Panc1 (cell line): Measurements from ENCODE around the gene NPNT.

Source experiments
- TF ChIP-seq, protein P1 (sequence below): fragments of 450-650 bp; IDR thresholded peaks from 2 replicates; pipeline ENCODE4 v1.5.1; 2017; ENCODE audit warnings: mild to moderate bottlenecking
- TF ChIP-seq, protein P2 (sequence below), 2 experiments: IDR thresholded peaks; 2 replicates each; pipeline ENCODE4 v1.6.1; 2011 to 2012; ENCODE audit warnings: low read depth in 2 of 2, control low read depth in 1 of 2, low read length in 1 of 2, mild to moderate bottlenecking in 1 of 2, moderate library complexity in 1 of 2; ENCODE audit not compliant: insufficient read depth in 1 of 2

DNA sequence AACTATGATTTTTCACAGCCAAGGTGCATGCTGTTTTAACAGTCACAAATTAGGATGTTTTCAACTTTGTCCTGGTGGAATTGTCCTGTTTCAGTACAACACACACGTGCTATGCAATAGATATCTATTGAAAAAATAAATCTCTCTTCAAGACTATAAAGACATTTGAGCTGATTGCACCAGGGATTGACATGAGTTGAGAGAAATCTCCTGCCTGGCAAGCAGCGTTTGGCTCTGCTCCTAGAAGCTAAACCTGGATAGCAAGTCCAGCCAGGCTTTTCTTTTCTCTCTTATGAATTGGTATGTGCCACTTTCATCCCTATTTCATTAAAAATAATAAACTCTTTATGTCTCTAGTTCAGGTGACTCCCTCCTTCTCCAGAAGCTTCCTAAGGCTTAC lies 16.6 kb upstream of the NPNT start:
- TF ChIP-seq, protein P1, sequence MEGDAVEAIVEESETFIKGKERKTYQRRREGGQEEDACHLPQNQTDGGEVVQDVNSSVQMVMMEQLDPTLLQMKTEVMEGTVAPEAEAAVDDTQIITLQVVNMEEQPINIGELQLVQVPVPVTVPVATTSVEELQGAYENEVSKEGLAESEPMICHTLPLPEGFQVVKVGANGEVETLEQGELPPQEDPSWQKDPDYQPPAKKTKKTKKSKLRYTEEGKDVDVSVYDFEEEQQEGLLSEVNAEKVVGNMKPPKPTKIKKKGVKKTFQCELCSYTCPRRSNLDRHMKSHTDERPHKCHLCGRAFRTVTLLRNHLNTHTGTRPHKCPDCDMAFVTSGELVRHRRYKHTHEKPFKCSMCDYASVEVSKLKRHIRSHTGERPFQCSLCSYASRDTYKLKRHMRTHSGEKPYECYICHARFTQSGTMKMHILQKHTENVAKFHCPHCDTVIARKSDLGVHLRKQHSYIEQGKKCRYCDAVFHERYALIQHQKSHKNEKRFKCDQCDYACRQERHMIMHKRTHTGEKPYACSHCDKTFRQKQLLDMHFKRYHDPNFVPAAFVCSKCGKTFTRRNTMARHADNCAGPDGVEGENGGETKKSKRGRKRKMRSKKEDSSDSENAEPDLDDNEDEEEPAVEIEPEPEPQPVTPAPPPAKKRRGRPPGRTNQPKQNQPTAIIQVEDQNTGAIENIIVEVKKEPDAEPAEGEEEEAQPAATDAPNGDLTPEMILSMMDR: no peak
- TF ChIP-seq, protein P2, sequence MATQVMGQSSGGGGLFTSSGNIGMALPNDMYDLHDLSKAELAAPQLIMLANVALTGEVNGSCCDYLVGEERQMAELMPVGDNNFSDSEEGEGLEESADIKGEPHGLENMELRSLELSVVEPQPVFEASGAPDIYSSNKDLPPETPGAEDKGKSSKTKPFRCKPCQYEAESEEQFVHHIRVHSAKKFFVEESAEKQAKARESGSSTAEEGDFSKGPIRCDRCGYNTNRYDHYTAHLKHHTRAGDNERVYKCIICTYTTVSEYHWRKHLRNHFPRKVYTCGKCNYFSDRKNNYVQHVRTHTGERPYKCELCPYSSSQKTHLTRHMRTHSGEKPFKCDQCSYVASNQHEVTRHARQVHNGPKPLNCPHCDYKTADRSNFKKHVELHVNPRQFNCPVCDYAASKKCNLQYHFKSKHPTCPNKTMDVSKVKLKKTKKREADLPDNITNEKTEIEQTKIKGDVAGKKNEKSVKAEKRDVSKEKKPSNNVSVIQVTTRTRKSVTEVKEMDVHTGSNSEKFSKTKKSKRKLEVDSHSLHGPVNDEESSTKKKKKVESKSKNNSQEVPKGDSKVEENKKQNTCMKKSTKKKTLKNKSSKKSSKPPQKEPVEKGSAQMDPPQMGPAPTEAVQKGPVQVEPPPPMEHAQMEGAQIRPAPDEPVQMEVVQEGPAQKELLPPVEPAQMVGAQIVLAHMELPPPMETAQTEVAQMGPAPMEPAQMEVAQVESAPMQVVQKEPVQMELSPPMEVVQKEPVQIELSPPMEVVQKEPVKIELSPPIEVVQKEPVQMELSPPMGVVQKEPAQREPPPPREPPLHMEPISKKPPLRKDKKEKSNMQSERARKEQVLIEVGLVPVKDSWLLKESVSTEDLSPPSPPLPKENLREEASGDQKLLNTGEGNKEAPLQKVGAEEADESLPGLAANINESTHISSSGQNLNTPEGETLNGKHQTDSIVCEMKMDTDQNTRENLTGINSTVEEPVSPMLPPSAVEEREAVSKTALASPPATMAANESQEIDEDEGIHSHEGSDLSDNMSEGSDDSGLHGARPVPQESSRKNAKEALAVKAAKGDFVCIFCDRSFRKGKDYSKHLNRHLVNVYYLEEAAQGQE (IDR thresholded peaks at IDR 0.05; ENCODE audit: insufficient read depth in 1 of 2, low read depth in 2 of 2, low read length in 1 of 2): no peak
